HCT116 (cell line): ENCODE data around the gene EEPD1. TPM values are rescaled to one million over a fixed set of nuclear protein-coding genes. Genes with fewer than 3 reads are reported as not detected.

Source experiments
- ATAC-seq: fragments of 200-7000 bp; cut with Tn5 transposase; 2 replicates; pipeline ENCODE4 v1.9.1; 2020; ENCODE audit warnings: mild to moderate bottlenecking, moderate library complexity
- BruUV-seq: library from RNA; stranded (reverse); fragments of 400-500 nt; replicated peaks from 2 replicates; lab custom pipeline; 2021; lab: Mats Ljungman, UMichigan
- CTCF ChIA-PET: fragments of 300-600 bp; sonication (Branson Sonifier 250); formaldehyde crosslinking; loops from one replicate; lab custom pipeline; 2021; ENCODE audit warnings: antibody characterized with exemption; lab: Charles Lee
- POLR2A ChIA-PET: fragments of 300-600, 350-600 bp; sonication (Branson Sonifier 250); formaldehyde crosslinking; loops from one replicate; lab custom pipeline; 2021; ENCODE audit warnings: antibody characterized with exemption; lab: Charles Lee
- RAD21 ChIA-PET, 2 experiments: fragments of 300-600 bp; sonication (Branson Sonifier 250); formaldehyde crosslinking; loops; one replicate each; lab custom pipeline; 2023; ENCODE audit warnings: low total read pairs in 2 of 2; ENCODE audit not compliant: uncharacterized antibody in 2 of 2, unreplicated experiment in 2 of 2, low non-redundant PET in 1 of 2; lab: Charles Lee
- DNase-seq: peaks from one replicate; pipeline ENCODE4 v3.0.0-alpha.2; 2010; ENCODE audit warnings: low read depth, low spot score
- H2AFZ ChIP-seq: fragments of 200-600 bp; shearing (Covaris generic), sonication (generic); 2 replicates; pipeline ENCODE4 v1.6.1; 2017; ENCODE audit warnings: low read depth, mixed run types, mixed read lengths, antibody characterized with exemption, low read length; ENCODE audit not compliant: poor library complexity, severe bottlenecking
- H3K27ac ChIP-seq: 2 replicates; pipeline ENCODE4 v1.5.1; 2012; ENCODE audit warnings: low read depth, low read length
- H3K27me3 ChIP-seq: fragments of 200-600 bp; sonication (generic); 2 replicates; pipeline ENCODE4 v1.6.1; 2016; ENCODE audit warnings: mixed run types, low read length, mixed read lengths; ENCODE audit not compliant: insufficient read depth
- H3K36me3 ChIP-seq, 2 experiments: fragments of 200-500 bp in 1 of 2; fragments of 200-600 bp in 1 of 2; sonication (Bioruptor generic) in 1 of 2; sonication (generic) in 1 of 2; 2 replicates each; pipeline versions ENCODE4 v1.5.1 to v1.6.1; 2014 to 2016; ENCODE audit warnings: low read length in 2 of 2, inconsistent platforms in 1 of 2, mixed read lengths in 1 of 2, mixed run types in 1 of 2; ENCODE audit not compliant: insufficient read depth in 2 of 2, control insufficient read depth in 1 of 2
- H3K4me1 ChIP-seq, 2 experiments: fragments of 200-600 bp in 1 of 2; sonication (generic) in 1 of 2; 2 replicates each; pipeline versions ENCODE4 v1.5.1 to v1.6.1; 2012 to 2017; ENCODE audit warnings: low read length in 2 of 2, inconsistent platforms in 1 of 2, mild to moderate bottlenecking in 1 of 2, mixed read lengths in 1 of 2, mixed run types in 1 of 2, moderate library complexity in 1 of 2; ENCODE audit not compliant: insufficient read depth in 2 of 2, control insufficient read depth in 1 of 2
- H3K4me2 ChIP-seq: fragments of 200-600 bp; sonication (generic); 2 replicates; pipeline ENCODE4 v1.6.1; 2017; ENCODE audit warnings: mixed run types, low read length, mixed read lengths
- H3K4me3 ChIP-seq, 2 experiments: fragments of 200-600 bp in 1 of 2; sonication (generic) in 1 of 2; replicated peaks in 1 of 2; 2 replicates each; pipeline ENCODE4 v1.5.1; 2011 to 2016; ENCODE audit warnings: low read length in 2 of 2, control low read depth in 1 of 2, low read depth in 1 of 2, mild to moderate bottlenecking in 1 of 2, mixed read lengths in 1 of 2, mixed run types in 1 of 2
- H3K79me2 ChIP-seq: fragments of 200-600 bp; sonication (generic); 2 replicates; pipeline ENCODE4 v1.6.1; 2017; ENCODE audit warnings: mild to moderate bottlenecking, mixed run types, low read length, moderate library complexity, mixed read lengths; ENCODE audit not compliant: insufficient read depth
- H3K9ac ChIP-seq: fragments of 200-600 bp; sonication (generic); 2 replicates; pipeline ENCODE4 v1.6.1; 2016; ENCODE audit warnings: low read length, mixed read lengths
- H3K9me2 ChIP-seq: fragments of 200-600 bp; sonication (generic), shearing (Covaris generic); 2 replicates; pipeline ENCODE4 v1.6.1; 2017; ENCODE audit warnings: mixed run types, mild to moderate bottlenecking, moderate library complexity; ENCODE audit not compliant: insufficient read depth
- H3K9me3 ChIP-seq, 2 experiments: fragments of 200-500 bp in 1 of 2; fragments of 200-600 bp in 1 of 2; sonication (Bioruptor generic) in 1 of 2; sonication (generic) in 1 of 2; 2 replicates each; pipeline ENCODE4 v1.6.1; 2014 to 2017; ENCODE audit warnings: low read length in 2 of 2, mixed read lengths in 2 of 2, inconsistent platforms in 1 of 2, low read depth in 1 of 2, mild to moderate bottlenecking in 1 of 2, mixed run types in 1 of 2, moderate library complexity in 1 of 2; ENCODE audit not compliant: control insufficient read depth in 1 of 2, insufficient read depth in 1 of 2
- H4K20me1 ChIP-seq: fragments of 200-600 bp; sonication (generic), shearing (Covaris generic); 2 replicates; pipeline ENCODE4 v1.6.1; 2017; ENCODE audit warnings: mixed run types, mild to moderate bottlenecking, moderate library complexity; ENCODE audit not compliant: insufficient read depth
- CBX3 ChIP-seq: IDR thresholded peaks from 2 replicates; pipeline ENCODE4 v1.6.1; 2012; ENCODE audit warnings: low read depth
- CEBPB ChIP-seq: IDR thresholded peaks from 2 replicates; pipeline ENCODE4 v1.6.1; 2012; ENCODE audit warnings: low read depth
- EZH2 ChIP-seq: fragments of 200-600 bp; sonication (generic); IDR thresholded peaks from 2 replicates; pipeline ENCODE4 v1.6.1; 2017; ENCODE audit warnings: antibody characterized with exemption, mixed run types
- EZH2phosphoT487 ChIP-seq: fragments of 200-600 bp; IDR thresholded peaks from 2 replicates; pipeline ENCODE4 v1.6.1; 2018; ENCODE audit warnings: antibody characterized with exemption, borderline replicate concordance
- JUND ChIP-seq: IDR thresholded peaks from 2 replicates; pipeline ENCODE4 v1.6.1; 2012
- MAX ChIP-seq: IDR thresholded peaks from 2 replicates; pipeline ENCODE4 v1.6.1; 2012
- POLR2AphosphoS5 ChIP-seq: IDR thresholded peaks from 2 replicates; pipeline ENCODE4 v1.6.1; 2011; ENCODE audit warnings: mild to moderate bottlenecking, low read depth, low read length, moderate library complexity
- RAD21 ChIP-seq: IDR thresholded peaks from 2 replicates; pipeline ENCODE4 v1.6.1; 2012; ENCODE audit warnings: low read depth, mild to moderate bottlenecking
- SIN3A ChIP-seq: IDR thresholded peaks from 2 replicates; pipeline ENCODE4 v1.6.1; 2012; ENCODE audit warnings: low read depth
- SP1 ChIP-seq: IDR thresholded peaks from 2 replicates; pipeline ENCODE4 v1.6.1; 2012; ENCODE audit warnings: low read depth
- SRF ChIP-seq: IDR thresholded peaks from 2 replicates; pipeline ENCODE4 v1.6.1; 2012; ENCODE audit warnings: low read depth
- YY1 ChIP-seq: IDR thresholded peaks from 2 replicates; pipeline ENCODE4 v1.6.1; 2011; ENCODE audit warnings: low read length, low read depth, moderate library complexity, mild to moderate bottlenecking; ENCODE audit not compliant: insufficient replicate concordance; ENCODE audit errors: extremely low read depth
- ZBTB33 ChIP-seq: IDR thresholded peaks from 2 replicates; pipeline ENCODE4 v1.6.1; 2011; ENCODE audit warnings: mild to moderate bottlenecking, low read length, moderate library complexity; ENCODE audit not compliant: insufficient replicate concordance; ENCODE audit errors: extremely low read depth
- ZFX ChIP-seq: fragments of 450-650 bp; IDR thresholded peaks from 2 replicates; pipeline ENCODE4 v1.6.1; 2017
- ZNF274 ChIP-seq: fragments of 200-500 bp; sonication (Bioruptor generic); IDR thresholded peaks from 2 replicates; pipeline ENCODE4 v1.6.1; 2014; ENCODE audit warnings: mild to moderate bottlenecking, low read depth, low read length, inconsistent platforms
- intact Hi-C: fragments of 100-400 bp; cut with micrococcal nuclease; formaldehyde crosslinking; loops from 2 replicates; pipeline ENCODE4 v1.10.0; 2022
- total RNA-seq: library from RNA; stranded (reverse); gene quantifications from one replicate; pipeline ENCODE4 v1.2.1, GENCODE V29; 2021; ENCODE audit not compliant: unreplicated experiment
- TF ChIP-seq, protein P1 (sequence below): IDR thresholded peaks from 2 replicates; pipeline ENCODE4 v1.6.1; 2012; ENCODE audit warnings: low read depth

EEPD1 gene
- total RNA-seq, 1 experiment from 2014 or later, result 4.2 TPM

DNA sequence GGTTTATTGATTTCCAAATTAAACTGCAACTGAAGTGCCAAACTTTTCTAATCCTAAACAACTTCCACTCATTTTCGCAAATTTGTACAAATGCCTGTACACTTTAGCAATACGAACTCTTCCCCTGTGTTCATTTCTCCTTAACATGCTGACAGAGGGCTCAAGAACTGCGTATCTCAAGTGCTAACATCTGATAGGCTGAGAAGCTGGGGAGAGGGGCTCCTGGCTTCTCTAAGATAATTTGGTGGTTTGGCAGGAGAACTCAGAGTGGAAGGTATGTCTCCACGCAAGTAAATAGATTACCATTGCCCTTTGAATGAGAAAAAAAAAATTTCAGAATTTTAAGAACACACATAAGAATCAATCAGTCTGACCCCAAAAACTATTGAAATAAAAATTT, 183.3 kb downstream of the EEPD1 start:
- H4K20me1 ChIP-seq, result no peaks in the 10 kb centered on the region
- CTCF ChIA-PET, result interaction anchor here (0.9 kb wide), 1 partner anchor 47 kb away, joined by 3 read pairs; no protein-coding TSS in a partner anchor

GRCh38 chr7:36338256-36338655, 185.2 kb downstream of the EEPD1 start:
- Histone ChIP-seq H3K27ac (no peak overlapping the region), H3K36me3 (no peaks in the 10 kb centered on the region), H3K79me2 (no peaks in the 10 kb centered on the region), H4K20me1 (no peaks in the 10 kb centered on the region), H3K4me1 (no peaks in the 10 kb centered on the region), H3K9me2 (no peaks in the 10 kb centered on the region), H3K4me3 (no peak overlapping the region), H3K4me2 (no peak overlapping the region), H3K9me3 (no peaks in the 10 kb centered on the region), H3K27me3 (no peaks in the 10 kb centered on the region), H2AFZ (no peak overlapping the region), H3K9ac (no peak overlapping the region)
- ChIA-PET RAD21 (no interaction called here), POLR2A (no interaction called here), CTCF (interaction anchor here (0.6 kb wide), 1 partner anchor 1301 kb away, joined by 6 read pairs; the partner anchor contains the start of gene DPY19L1)
- no TSS peak for BruUV-seq
- ATAC-seq, result no peak
- no peak for DNase-seq
- intact Hi-C loops, result no loop called here
- TF ChIP-seq CEBPB (no peak), RAD21 (no peak), POLR2AphosphoS5 (no peak), ZNF274 (no peak), YY1 (no peak), EZH2 (no peak), ZBTB33 (no peak), JUND (no peak), SRF (no peak), SP1 (no peak), CBX3 (no peak), MAX (no peak), ZFX (no peak)
- TF ChIP-seq, protein P1, sequence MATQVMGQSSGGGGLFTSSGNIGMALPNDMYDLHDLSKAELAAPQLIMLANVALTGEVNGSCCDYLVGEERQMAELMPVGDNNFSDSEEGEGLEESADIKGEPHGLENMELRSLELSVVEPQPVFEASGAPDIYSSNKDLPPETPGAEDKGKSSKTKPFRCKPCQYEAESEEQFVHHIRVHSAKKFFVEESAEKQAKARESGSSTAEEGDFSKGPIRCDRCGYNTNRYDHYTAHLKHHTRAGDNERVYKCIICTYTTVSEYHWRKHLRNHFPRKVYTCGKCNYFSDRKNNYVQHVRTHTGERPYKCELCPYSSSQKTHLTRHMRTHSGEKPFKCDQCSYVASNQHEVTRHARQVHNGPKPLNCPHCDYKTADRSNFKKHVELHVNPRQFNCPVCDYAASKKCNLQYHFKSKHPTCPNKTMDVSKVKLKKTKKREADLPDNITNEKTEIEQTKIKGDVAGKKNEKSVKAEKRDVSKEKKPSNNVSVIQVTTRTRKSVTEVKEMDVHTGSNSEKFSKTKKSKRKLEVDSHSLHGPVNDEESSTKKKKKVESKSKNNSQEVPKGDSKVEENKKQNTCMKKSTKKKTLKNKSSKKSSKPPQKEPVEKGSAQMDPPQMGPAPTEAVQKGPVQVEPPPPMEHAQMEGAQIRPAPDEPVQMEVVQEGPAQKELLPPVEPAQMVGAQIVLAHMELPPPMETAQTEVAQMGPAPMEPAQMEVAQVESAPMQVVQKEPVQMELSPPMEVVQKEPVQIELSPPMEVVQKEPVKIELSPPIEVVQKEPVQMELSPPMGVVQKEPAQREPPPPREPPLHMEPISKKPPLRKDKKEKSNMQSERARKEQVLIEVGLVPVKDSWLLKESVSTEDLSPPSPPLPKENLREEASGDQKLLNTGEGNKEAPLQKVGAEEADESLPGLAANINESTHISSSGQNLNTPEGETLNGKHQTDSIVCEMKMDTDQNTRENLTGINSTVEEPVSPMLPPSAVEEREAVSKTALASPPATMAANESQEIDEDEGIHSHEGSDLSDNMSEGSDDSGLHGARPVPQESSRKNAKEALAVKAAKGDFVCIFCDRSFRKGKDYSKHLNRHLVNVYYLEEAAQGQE, result no peak

More for the DNA sequence above, 183.3 kb downstream of the EEPD1 start:
- Histone ChIP-seq H3K27ac (no peak overlapping the region), H3K4me2 (no peak overlapping the region), H3K4me1 (no peaks in the 10 kb centered on the region), H3K9me3 (no peaks in the 10 kb centered on the region), H3K9ac (no peak overlapping the region), H3K4me3 (no peak overlapping the region), H3K9me2 (no peaks in the 10 kb centered on the region), H3K27me3 (no peaks in the 10 kb centered on the region), H2AFZ (no peak overlapping the region), H3K79me2 (no peaks in the 10 kb centered on the region), H3K36me3 (no peaks in the 10 kb centered on the region)
- ATAC-seq, result no peak
- intact Hi-C loops, result no loop called here
- ChIA-PET POLR2A (no interaction called here), RAD21 (no interaction called here)
- no peak for DNase-seq
- TF ChIP-seq RAD21, result no peak
- no peak for TF ChIP-seq SRF
- TF ChIP-seq EZH2phosphoT487, result no peak
- TF ChIP-seq POLR2AphosphoS5, result no peak
- no peak for TF ChIP-seq SIN3A
- TF ChIP-seq CBX3, result no peak
- BruUV-seq, result no TSS peak
